H1 (cell line): ENCODE data around the gene TAGLN2.

Experiments used
- CTCF ChIP-seq, 3 experiments: IDR thresholded peaks; 1 replicate in 2 of 3; 2 replicates in 1 of 3; pipeline versions ENCODE4 v1.5.1 to v1.6.1; 2011; ENCODE audit warnings: low read length in 3 of 3, mild to moderate bottlenecking in 3 of 3, inconsistent platforms in 2 of 3, low read depth in 1 of 3, moderate library complexity in 1 of 3; ENCODE audit not compliant: insufficient read depth in 1 of 3; ENCODE audit errors: control extremely low read depth in 1 of 3
- HDAC2 ChIP-seq, 2 experiments: fragments of 300-600 bp in 1 of 2; sonication (generic) in 1 of 2; IDR thresholded peaks; 2 replicates each; pipeline ENCODE4 v1.6.1; 2011 to 2012; ENCODE audit warnings: low read depth in 2 of 2, low read length in 2 of 2, mild to moderate bottlenecking in 2 of 2, moderate library complexity in 2 of 2, borderline replicate concordance in 1 of 2, inconsistent platforms in 1 of 2
- JUN ChIP-seq: IDR thresholded peaks from 2 replicates; pipeline ENCODE4 v1.6.1; 2011; ENCODE audit warnings: low read depth, mild to moderate bottlenecking, improper control_type of control experiment, low read length
- MAFK ChIP-seq: IDR thresholded peaks from 2 replicates; pipeline ENCODE4 v1.6.1; 2012; ENCODE audit warnings: low read depth, mild to moderate bottlenecking, improper control_type of control experiment, low read length

- no peak for TF ChIP-seq MAFK
- TF ChIP-seq JUN = no peak
- no peak for TF ChIP-seq CTCF (IDR thresholded peaks at IDR 0.05; ENCODE audit: control extremely low read depth in 1 of 3, insufficient read depth in 1 of 3, low read depth in 1 of 3, low read length in 3 of 3)
- TF ChIP-seq HDAC2 (IDR thresholded peaks at IDR 0.05; ENCODE audit: borderline replicate concordance in 1 of 2, low read depth in 2 of 2, low read length in 2 of 2) = no peak
Measured at GRCh38 chr1:159915571-159916241, 9.6 kb downstream of the TAGLN2 start.
